HepG2 (cell line): ENCODE results near the gene EIF4G2. TPM values are rescaled to one million over a fixed set of nuclear protein-coding genes. Genes with fewer than 3 reads are reported as not detected.

Experiments used
- ATAD3A ChIP-seq: sonication (generic); formaldehyde crosslinking; IDR thresholded peaks from 2 replicates; pipeline ENCODE4 v1.4.0; 2020; ENCODE audit warnings: missing genetic modification reagents
- BORCS8-MEF2B ChIP-seq: sonication (generic); formaldehyde crosslinking; IDR thresholded peaks from 2 replicates; pipeline ENCODE4 v1.8.0; 2022; ENCODE audit warnings: mild to moderate bottlenecking, missing genetic modification reagents
- RAD51 ChIP-seq: fragments of 450-650 bp; IDR thresholded peaks from 2 replicates; pipeline ENCODE4 v1.6.1; 2016; ENCODE audit warnings: borderline replicate concordance
- RBM22 ChIP-seq: fragments of 200-400 bp; formaldehyde crosslinking; optimal IDR thresholded peaks from 2 replicates; pipeline ENCODE3; 2017; ENCODE audit warnings: mild to moderate bottlenecking, low read length, moderate library complexity
- SNAI1 ChIP-seq: sonication (generic); formaldehyde crosslinking; IDR thresholded peaks from 2 replicates; pipeline ENCODE4 v1.5.0; 2020; ENCODE audit warnings: mild to moderate bottlenecking, missing genetic modification reagents, borderline replicate concordance
- ZFX ChIP-seq: sonication (generic); formaldehyde crosslinking; IDR thresholded peaks from 2 replicates; pipeline ENCODE4 v1.4.0; 2020; ENCODE audit warnings: mild to moderate bottlenecking, low read depth, missing genetic modification reagents, moderate library complexity
- ZNF17 ChIP-seq: sonication (generic); formaldehyde crosslinking; IDR thresholded peaks from 2 replicates; pipeline ENCODE4 v1.5.0; 2020; ENCODE audit warnings: mild to moderate bottlenecking, missing genetic modification reagents
- ZNF550 ChIP-seq: sonication (generic); formaldehyde crosslinking; IDR thresholded peaks from 2 replicates; pipeline ENCODE4 v1.4.0; 2020; ENCODE audit warnings: mild to moderate bottlenecking, missing genetic modification reagents, borderline replicate concordance
- polyA plus RNA-seq, 8 experiments: library from polyadenylated mRNA; depleted of rRNA in 3 of 8; stranded (reverse) in 7 of 8; unstranded in 1 of 8; fragments of >200 nt; fragmentation: Illumina TruSeq in 4 of 8; extraction: Trizol in 4 of 8; gene quantifications; 2 replicates each; pipeline versions ENCODE4 v1.2.1 to v1.2.3, GENCODE V29; 2011 to 2016; ENCODE audit warnings: low read depth in 4 of 8, missing spikeins in 1 of 8, mixed read lengths in 1 of 8; ENCODE audit not compliant: insufficient read depth in 1 of 8
- total RNA-seq, 5 experiments: library from RNA; depleted of rRNA; stranded (reverse); fragments of >200 nt; fragmentation: Illumina TruSeq; extraction: Trizol; gene quantifications; 2 replicates each; pipeline ENCODE4 v1.2.3, GENCODE V29; 2016; ENCODE audit warnings: low read depth in 1 of 5
- TF ChIP-seq, protein P1 (sequence below): sonication (generic); formaldehyde crosslinking; IDR thresholded peaks from 2 replicates; pipeline ENCODE4 v1.4.0; 2020; ENCODE audit warnings: low read depth, mild to moderate bottlenecking, missing genetic modification reagents
- TF ChIP-seq, protein P2 (sequence below): sonication (generic); formaldehyde crosslinking; IDR thresholded peaks from 2 replicates; pipeline ENCODE4 v1.8.1; 2023; ENCODE audit warnings: missing genetic modification reagents, inconsistent platforms, borderline replicate concordance
- TF ChIP-seq, protein P3 (sequence below): sonication (generic); formaldehyde crosslinking; IDR thresholded peaks from 2 replicates; pipeline ENCODE4 v1.4.0; 2020; ENCODE audit warnings: missing genetic modification reagents
- TF ChIP-seq, protein P4 (sequence below): IDR thresholded peaks from 2 replicates; pipeline ENCODE4 v1.6.1; 2016; ENCODE audit warnings: low read depth, missing genetic modification reagents, missing compliant biosample characterization
- TF ChIP-seq, protein P5 (sequence below): sonication (generic); formaldehyde crosslinking; IDR thresholded peaks from 2 replicates; pipeline ENCODE4 v1.4.0; 2020; ENCODE audit warnings: missing genetic modification reagents, borderline replicate concordance

EIF4G2 gene
- total and polyA plus RNA-seq, 2 of the 13 experiments (the other 11 are each of a cell fraction or from before 2014, with no cell fraction given): 362 to 546 TPM

DNA sequence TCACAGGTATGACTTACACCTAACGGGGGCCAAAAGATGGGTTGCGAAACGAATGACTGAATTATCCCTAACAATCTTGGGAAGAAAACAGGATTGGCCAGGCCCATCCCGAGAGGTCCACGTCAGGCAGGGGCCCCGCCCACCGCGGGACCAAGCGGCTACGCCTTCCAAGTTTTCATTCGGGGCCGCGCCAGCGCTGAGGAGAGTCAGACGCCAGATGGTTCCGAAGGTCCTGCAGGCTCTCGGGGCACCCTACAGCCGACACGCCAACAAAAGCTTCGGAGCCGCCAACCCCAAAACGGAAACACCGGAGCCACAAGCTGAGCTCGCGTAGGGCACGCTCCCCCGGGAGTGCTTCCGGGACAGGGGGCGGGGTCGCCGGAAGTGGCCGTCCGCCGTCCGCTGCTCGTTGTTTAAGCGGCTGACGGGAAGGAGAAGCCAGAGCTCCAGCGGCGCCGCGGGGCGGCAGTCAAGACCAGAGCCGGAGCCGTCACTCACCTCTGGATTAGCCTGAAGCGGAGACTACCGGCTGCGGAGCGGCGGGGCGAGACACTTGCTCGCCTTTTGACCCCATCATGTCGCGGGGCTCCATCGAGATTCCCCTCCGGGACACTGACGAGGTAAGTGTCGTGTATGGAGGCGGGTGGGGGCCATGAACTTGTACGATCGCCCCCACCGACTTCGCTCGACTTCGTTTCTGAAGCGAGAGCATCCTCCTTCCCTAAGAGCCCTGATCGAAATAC, 57.7 kb downstream of the EIF4G2 start, which contains the start of gene CTR9 (continued):
- TF ChIP-seq, protein P1, sequence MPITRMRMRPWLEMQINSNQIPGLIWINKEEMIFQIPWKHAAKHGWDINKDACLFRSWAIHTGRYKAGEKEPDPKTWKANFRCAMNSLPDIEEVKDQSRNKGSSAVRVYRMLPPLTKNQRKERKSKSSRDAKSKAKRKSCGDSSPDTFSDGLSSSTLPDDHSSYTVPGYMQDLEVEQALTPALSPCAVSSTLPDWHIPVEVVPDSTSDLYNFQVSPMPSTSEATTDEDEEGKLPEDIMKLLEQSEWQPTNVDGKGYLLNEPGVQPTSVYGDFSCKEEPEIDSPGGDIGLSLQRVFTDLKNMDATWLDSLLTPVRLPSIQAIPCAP (CRISPR knock-in tag): no peak
- TF ChIP-seq ZNF17 (no peak), ZFX (CRISPR knock-in tag) (peak; percentile 79), ZNF550 (no peak), ATAD3A (CRISPR knock-in tag) (no peak), RBM22 (no peak), BORCS8-MEF2B (CRISPR knock-in tag) (peak; percentile 89), RAD51 (no peak), SNAI1 (CRISPR knock-in tag) (peak; percentile 45; the same call in 1 of the 2 replicates)
- TF ChIP-seq, protein P2, sequence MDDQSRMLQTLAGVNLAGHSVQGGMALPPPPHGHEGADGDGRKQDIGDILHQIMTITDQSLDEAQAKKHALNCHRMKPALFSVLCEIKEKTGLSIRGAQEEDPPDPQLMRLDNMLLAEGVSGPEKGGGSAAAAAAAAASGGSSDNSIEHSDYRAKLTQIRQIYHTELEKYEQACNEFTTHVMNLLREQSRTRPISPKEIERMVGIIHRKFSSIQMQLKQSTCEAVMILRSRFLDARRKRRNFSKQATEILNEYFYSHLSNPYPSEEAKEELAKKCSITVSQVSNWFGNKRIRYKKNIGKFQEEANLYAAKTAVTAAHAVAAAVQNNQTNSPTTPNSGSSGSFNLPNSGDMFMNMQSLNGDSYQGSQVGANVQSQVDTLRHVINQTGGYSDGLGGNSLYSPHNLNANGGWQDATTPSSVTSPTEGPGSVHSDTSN: peak; percentile 85; the same call in 1 of the 2 replicates
- TF ChIP-seq, protein P3, sequence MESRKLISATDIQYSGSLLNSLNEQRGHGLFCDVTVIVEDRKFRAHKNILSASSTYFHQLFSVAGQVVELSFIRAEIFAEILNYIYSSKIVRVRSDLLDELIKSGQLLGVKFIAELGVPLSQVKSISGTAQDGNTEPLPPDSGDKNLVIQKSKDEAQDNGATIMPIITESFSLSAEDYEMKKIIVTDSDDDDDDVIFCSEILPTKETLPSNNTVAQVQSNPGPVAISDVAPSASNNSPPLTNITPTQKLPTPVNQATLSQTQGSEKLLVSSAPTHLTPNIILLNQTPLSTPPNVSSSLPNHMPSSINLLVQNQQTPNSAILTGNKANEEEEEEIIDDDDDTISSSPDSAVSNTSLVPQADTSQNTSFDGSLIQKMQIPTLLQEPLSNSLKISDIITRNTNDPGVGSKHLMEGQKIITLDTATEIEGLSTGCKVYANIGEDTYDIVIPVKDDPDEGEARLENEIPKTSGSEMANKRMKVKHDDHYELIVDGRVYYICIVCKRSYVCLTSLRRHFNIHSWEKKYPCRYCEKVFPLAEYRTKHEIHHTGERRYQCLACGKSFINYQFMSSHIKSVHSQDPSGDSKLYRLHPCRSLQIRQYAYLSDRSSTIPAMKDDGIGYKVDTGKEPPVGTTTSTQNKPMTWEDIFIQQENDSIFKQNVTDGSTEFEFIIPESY (CRISPR knock-in tag): 0 out of 2 replicates have a peak, but pooled peaks have one; percentile 15
- TF ChIP-seq, protein P4, sequence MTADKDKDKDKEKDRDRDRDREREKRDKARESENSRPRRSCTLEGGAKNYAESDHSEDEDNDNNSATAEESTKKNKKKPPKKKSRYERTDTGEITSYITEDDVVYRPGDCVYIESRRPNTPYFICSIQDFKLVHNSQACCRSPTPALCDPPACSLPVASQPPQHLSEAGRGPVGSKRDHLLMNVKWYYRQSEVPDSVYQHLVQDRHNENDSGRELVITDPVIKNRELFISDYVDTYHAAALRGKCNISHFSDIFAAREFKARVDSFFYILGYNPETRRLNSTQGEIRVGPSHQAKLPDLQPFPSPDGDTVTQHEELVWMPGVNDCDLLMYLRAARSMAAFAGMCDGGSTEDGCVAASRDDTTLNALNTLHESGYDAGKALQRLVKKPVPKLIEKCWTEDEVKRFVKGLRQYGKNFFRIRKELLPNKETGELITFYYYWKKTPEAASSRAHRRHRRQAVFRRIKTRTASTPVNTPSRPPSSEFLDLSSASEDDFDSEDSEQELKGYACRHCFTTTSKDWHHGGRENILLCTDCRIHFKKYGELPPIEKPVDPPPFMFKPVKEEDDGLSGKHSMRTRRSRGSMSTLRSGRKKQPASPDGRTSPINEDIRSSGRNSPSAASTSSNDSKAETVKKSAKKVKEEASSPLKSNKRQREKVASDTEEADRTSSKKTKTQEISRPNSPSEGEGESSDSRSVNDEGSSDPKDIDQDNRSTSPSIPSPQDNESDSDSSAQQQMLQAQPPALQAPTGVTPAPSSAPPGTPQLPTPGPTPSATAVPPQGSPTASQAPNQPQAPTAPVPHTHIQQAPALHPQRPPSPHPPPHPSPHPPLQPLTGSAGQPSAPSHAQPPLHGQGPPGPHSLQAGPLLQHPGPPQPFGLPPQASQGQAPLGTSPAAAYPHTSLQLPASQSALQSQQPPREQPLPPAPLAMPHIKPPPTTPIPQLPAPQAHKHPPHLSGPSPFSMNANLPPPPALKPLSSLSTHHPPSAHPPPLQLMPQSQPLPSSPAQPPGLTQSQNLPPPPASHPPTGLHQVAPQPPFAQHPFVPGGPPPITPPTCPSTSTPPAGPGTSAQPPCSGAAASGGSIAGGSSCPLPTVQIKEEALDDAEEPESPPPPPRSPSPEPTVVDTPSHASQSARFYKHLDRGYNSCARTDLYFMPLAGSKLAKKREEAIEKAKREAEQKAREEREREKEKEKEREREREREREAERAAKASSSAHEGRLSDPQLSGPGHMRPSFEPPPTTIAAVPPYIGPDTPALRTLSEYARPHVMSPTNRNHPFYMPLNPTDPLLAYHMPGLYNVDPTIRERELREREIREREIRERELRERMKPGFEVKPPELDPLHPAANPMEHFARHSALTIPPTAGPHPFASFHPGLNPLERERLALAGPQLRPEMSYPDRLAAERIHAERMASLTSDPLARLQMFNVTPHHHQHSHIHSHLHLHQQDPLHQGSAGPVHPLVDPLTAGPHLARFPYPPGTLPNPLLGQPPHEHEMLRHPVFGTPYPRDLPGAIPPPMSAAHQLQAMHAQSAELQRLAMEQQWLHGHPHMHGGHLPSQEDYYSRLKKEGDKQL (CRISPR knock-in tag): peak; percentile 43; the same call in 1 of the 2 replicates
- TF ChIP-seq, protein P5, sequence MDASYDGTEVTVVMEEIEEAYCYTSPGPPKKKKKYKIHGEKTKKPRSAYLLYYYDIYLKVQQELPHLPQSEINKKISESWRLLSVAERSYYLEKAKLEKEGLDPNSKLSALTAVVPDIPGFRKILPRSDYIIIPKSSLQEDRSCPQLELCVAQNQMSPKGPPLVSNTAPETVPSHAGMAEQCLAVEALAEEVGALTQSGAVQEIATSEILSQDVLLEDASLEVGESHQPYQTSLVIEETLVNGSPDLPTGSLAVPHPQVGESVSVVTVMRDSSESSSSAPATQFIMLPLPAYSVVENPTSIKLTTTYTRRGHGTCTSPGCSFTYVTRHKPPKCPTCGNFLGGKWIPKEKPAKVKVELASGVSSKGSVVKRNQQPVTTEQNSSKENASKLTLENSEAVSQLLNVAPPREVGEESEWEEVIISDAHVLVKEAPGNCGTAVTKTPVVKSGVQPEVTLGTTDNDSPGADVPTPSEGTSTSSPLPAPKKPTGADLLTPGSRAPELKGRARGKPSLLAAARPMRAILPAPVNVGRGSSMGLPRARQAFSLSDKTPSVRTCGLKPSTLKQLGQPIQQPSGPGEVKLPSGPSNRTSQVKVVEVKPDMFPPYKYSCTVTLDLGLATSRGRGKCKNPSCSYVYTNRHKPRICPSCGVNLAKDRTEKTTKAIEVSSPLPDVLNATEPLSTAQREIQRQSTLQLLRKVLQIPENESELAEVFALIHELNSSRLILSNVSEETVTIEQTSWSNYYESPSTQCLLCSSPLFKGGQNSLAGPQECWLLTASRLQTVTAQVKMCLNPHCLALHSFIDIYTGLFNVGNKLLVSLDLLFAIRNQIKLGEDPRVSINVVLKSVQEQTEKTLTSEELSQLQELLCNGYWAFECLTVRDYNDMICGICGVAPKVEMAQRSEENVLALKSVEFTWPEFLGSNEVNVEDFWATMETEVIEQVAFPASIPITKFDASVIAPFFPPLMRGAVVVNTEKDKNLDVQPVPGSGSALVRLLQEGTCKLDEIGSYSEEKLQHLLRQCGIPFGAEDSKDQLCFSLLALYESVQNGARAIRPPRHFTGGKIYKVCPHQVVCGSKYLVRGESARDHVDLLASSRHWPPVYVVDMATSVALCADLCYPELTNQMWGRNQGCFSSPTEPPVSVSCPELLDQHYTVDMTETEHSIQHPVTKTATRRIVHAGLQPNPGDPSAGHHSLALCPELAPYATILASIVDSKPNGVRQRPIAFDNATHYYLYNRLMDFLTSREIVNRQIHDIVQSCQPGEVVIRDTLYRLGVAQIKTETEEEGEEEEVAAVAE (CRISPR knock-in tag): no peak
